ENCODE measurements around the gene LDLRAD4.

The LDLRAD4 gene

GRCh38 chr18:13633700-13634099 is 415.1 kb downstream of the LDLRAD4 start:
- no peak for TF ChIP-seq CTCF (IDR thresholded peaks at IDR 0.05; ENCODE audit: extremely low read depth, missing control alignments)
- DNase-seq (ENCODE audit: low spot score), result no peak

- no peak for TF ChIP-seq CTCF (IDR thresholded peaks at IDR 0.05; ENCODE audit: extremely low read depth, missing control alignments)
- DNase-seq (ENCODE audit: low spot score), result no peak
Observed at GRCh38 chr18:13635046-13635445, 416.5 kb downstream of the LDLRAD4 start.

- no peak for TF ChIP-seq CTCF (IDR thresholded peaks at IDR 0.05; ENCODE audit: extremely low read depth, missing control alignments)
- DNase-seq (ENCODE audit: low spot score), result no peak
Observed at GRCh38 chr18:13638719-13639595, 420.4 kb downstream of the LDLRAD4 start.

- no peak for DNase-seq (ENCODE audit: low spot score)
- TF ChIP-seq CTCF (IDR thresholded peaks at IDR 0.05; ENCODE audit: extremely low read depth, missing control alignments), result no peak
Observed at GRCh38 chr18:13640266-13640860, 421.8 kb downstream of the LDLRAD4 start.

- TF ChIP-seq CTCF (IDR thresholded peaks at IDR 0.05; ENCODE audit: extremely low read depth, missing control alignments), result no peak
- peak; percentile 40 for DNase-seq (ENCODE audit: low spot score)
Observed at GRCh38 chr18:13641551-13642439, 423.2 kb downstream of the LDLRAD4 start.

GRCh38 chr18:13642440-13642827 is 423.9 kb downstream of the LDLRAD4 start:
- DNase-seq (ENCODE audit: low spot score), result peak; percentile 47
- no peak for TF ChIP-seq CTCF (IDR thresholded peaks at IDR 0.05; ENCODE audit: extremely low read depth, missing control alignments)

Data from GM20000 (cell line).